Stomach smooth muscle (tissue), 2 donors: ENCODE data around the gene SCGB1D1.
"Not testable (repeated sequence)": the region's sequence is repeated elsewhere in the genome, so short reads cannot be mapped to it uniquely, and the experiment has no call there.

Experiments used
- H3K27ac ChIP-seq: one replicate; pipeline ENCODE4 v1.7.0; 2013; ENCODE audit warnings: mild to moderate bottlenecking, low read length, inconsistent platforms
- H3K27me3 ChIP-seq, 2 donors: one replicate each; pipeline ENCODE4 v1.7.0; 2013; ENCODE audit warnings: low read length in 2 of 2; ENCODE audit not compliant: insufficient read depth in 2 of 2, control insufficient read depth in 1 of 2
- H3K36me3 ChIP-seq, 2 donors: one replicate each; pipeline ENCODE4 v1.7.0; 2013; ENCODE audit warnings: low read length in 2 of 2; ENCODE audit not compliant: control insufficient read depth in 2 of 2, insufficient read depth in 2 of 2
- H3K4me1 ChIP-seq: one replicate; pipeline ENCODE4 v1.7.0; 2013; ENCODE audit warnings: low read length; ENCODE audit not compliant: control insufficient read depth, insufficient read depth
- H3K4me3 ChIP-seq, 2 donors: one replicate each; pipeline ENCODE4 v1.7.0; 2013; ENCODE audit warnings: low read length in 2 of 2
- H3K9ac ChIP-seq, 2 donors: one replicate each; pipeline ENCODE4 v1.7.0; 2013; ENCODE audit warnings: low read length in 2 of 2, mild to moderate bottlenecking in 1 of 2
- H3K9me3 ChIP-seq, 2 donors: one replicate each; pipeline ENCODE4 v1.7.0; 2013; ENCODE audit warnings: low read length in 2 of 2; ENCODE audit not compliant: control insufficient read depth in 2 of 2
- donor health status: healthy.
- donor health status: Pancreatic carcinoma.

Gene SCGB1D1

GRCh38 chr11:62169448-62169847 is 20.6 kb upstream of the SCGB1D1 start:
- H3K27me3 ChIP-seq, result peaks cover 6 to 16% of the 10 kb centered on the region in 2 donors
- H3K36me3 ChIP-seq, result no peaks in the 10 kb centered on the region
- H3K9me3 ChIP-seq, result no peaks in the 10 kb centered on the region
- H3K4me3 ChIP-seq, result no peak overlapping the region
- H3K4me1 ChIP-seq, result no peaks in the 10 kb centered on the region
- no peak overlapping the region for H3K9ac ChIP-seq
- no peak overlapping the region for H3K27ac ChIP-seq

DNA sequence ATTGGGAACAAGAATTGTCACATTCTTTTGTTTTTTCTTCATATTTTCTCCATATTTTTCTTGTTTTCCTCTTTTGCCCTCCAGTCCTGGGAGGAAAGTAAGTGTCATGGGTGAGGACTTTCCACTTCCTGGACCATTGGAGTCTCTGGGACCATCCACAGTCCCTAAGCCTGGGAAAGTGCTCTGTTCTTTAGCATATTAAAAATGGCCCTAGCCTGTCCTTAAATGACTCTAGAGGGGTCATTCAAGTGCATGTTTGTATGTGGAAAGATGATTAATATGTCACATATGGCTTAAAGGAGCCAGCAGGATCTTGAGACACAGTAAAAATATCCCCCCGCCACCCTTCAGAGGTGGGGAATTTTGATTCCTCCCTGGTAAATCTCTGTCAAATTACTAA is 20.1 kb upstream of the SCGB1D1 start:
- no peak overlapping the region for H3K4me3 ChIP-seq
- H3K27ac ChIP-seq, result no peak overlapping the region
- no peak overlapping the region for H3K9ac ChIP-seq
- no peaks in the 10 kb centered on the region for H3K4me1 ChIP-seq
- H3K36me3 ChIP-seq, result no peaks in the 10 kb centered on the region
- peaks cover 6 to 16% of the 10 kb centered on the region in 2 donors for H3K27me3 ChIP-seq
- H3K9me3 ChIP-seq, result no peaks in the 10 kb centered on the region

DNA sequence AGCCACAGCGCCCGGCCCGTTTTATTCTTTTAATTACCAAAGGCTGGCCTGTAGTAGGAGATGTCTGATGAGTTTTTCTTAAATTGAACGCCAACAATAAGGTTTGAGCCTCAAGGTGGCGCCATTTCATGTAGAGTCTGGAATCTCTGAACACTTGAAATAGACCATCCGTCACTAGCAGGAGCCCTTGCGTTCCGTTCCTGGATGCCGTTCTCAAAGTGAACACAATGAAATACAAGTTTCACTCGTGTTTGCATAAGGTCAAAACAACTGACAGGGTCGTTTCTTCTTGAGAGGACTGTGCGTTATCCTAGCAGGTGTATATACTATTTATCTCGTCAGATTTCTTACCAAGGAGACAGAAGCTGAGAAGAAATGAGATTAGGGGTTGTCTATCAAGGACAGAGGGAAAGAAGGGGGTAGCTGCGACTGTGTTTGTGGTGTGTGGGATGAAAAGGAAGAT is 18.7 kb upstream of the SCGB1D1 start:
- H3K36me3 ChIP-seq, result no peaks in the 10 kb centered on the region
- peak overlapping the region in 1 of 2 donors; percentile 13 for H3K9ac ChIP-seq
- peaks cover 4 to 14% of the 10 kb centered on the region in 2 donors for H3K27me3 ChIP-seq
- H3K4me1 ChIP-seq, result no peaks in the 10 kb centered on the region
- H3K4me3 ChIP-seq, result peak overlapping the region; percentile 28 to 49
- no peaks in the 10 kb centered on the region for H3K9me3 ChIP-seq
- no peak overlapping the region for H3K27ac ChIP-seq

DNA sequence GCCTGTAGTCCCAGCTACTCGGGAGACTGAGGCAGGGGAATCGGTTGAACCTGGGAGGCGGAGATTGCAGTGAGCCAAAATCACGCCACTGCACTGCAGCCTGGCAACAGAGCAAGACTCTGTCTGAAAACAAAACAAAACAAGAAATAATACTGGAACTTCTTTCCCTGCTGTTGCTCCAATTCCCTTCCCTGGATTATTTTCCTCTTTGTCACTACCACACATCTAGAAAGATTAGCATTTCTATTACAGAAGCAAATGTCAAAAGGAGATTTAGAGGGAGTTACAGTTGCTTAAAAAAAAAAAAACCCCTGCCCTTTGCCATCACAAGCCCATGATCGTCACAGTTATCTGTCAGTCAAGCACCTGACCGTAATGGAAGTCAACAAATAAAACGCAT is 17.7 kb upstream of the SCGB1D1 start:
- Histone ChIP-seq H3K9me3 (no peaks in the 10 kb centered on the region), H3K27ac (no peak overlapping the region), H3K4me1 (no peaks in the 10 kb centered on the region), H3K9ac (no peak overlapping the region), H3K27me3 (peaks cover 0 to 13% of the 10 kb centered on the region in 2 donors), H3K4me3 (no peak overlapping the region), H3K36me3 (no peaks in the 10 kb centered on the region)

GRCh38 chr11:62176766-62177165 is 13.2 kb upstream of the SCGB1D1 start:
- Histone ChIP-seq H3K9ac (no peak overlapping the region), H3K4me3 (no peak overlapping the region), H3K36me3 (no peaks in the 10 kb centered on the region), H3K27me3 (peaks cover 0 to 8% of the 10 kb centered on the region in 2 donors), H3K9me3 (no peaks in the 10 kb centered on the region), H3K4me1 (no peaks in the 10 kb centered on the region), H3K27ac (no peak overlapping the region)

- Histone ChIP-seq H3K27ac (no peak overlapping the region), H3K27me3 (no peaks in the 10 kb centered on the region), H3K9ac (no peak overlapping the region), H3K4me3 (no peak overlapping the region), H3K4me1 (no peaks in the 10 kb centered on the region), H3K9me3 (no peaks in the 10 kb centered on the region), H3K36me3 (no peaks in the 10 kb centered on the region)
Observed at GRCh38 chr11:62179995-62180394, 10.0 kb upstream of the SCGB1D1 start.

- no peaks in the 10 kb centered on the region for H3K27me3 ChIP-seq
Observed at GRCh38 chr11:62181097-62181496, 8.9 kb upstream of the SCGB1D1 start.

GRCh38 chr11:62182147-62182891 is 7.7 kb upstream of the SCGB1D1 start:
- no peaks in the 10 kb centered on the region for H3K27me3 ChIP-seq
- no peaks in the 10 kb centered on the region for H3K9me3 ChIP-seq
- H3K36me3 ChIP-seq, result no peaks in the 10 kb centered on the region
- no peak overlapping the region for H3K9ac ChIP-seq
- H3K27ac ChIP-seq, result no peak overlapping the region
- no peak overlapping the region for H3K4me3 ChIP-seq
- H3K4me1 ChIP-seq, result no peaks in the 10 kb centered on the region

More at GRCh38 chr11:62181097-62181496, 8.9 kb upstream of the SCGB1D1 start:
- Histone ChIP-seq H3K9me3 (no peaks in the 10 kb centered on the region), H3K9ac (no peak overlapping the region), H3K4me1 (no peaks in the 10 kb centered on the region), H3K4me3 (no peak overlapping the region), H3K27ac (no peak overlapping the region), H3K36me3 (no peaks in the 10 kb centered on the region)

GRCh38 chr11:62186195-62186594 is 3.8 kb upstream of the SCGB1D1 start:
- H3K9ac ChIP-seq, result no peak overlapping the region
- H3K4me3 ChIP-seq, result no peak overlapping the region
- H3K27me3 ChIP-seq, result peaks cover 0 to 16% of the 10 kb centered on the region in 2 donors
- H3K9me3 ChIP-seq, result no peaks in the 10 kb centered on the region
- H3K4me1 ChIP-seq, result no peaks in the 10 kb centered on the region
- H3K36me3 ChIP-seq, result no peaks in the 10 kb centered on the region
- H3K27ac ChIP-seq, result no peak overlapping the region

DNA sequence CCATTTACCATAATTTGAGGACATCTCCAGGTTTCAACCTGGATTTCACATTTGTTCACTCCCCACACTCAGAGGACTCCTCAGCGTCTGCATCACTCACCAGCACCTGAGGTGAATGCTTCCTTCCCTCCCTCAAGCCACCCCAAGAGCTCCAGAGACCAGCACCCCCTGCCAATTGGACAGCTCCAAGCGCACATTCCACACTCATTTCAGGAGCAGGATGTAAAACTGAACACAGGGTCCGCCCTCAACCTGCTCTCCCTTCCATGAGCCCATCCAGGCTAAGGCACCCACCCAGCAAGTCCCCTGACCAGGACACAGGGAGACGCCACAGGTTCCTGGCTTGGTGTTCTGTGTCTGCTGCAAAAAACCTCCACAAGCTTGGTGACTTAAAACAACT is 3.9 kb downstream of the SCGB1D1 start:
- peaks cover 9 to 32% of the 10 kb centered on the region in 2 donors for H3K27me3 ChIP-seq

DNA sequence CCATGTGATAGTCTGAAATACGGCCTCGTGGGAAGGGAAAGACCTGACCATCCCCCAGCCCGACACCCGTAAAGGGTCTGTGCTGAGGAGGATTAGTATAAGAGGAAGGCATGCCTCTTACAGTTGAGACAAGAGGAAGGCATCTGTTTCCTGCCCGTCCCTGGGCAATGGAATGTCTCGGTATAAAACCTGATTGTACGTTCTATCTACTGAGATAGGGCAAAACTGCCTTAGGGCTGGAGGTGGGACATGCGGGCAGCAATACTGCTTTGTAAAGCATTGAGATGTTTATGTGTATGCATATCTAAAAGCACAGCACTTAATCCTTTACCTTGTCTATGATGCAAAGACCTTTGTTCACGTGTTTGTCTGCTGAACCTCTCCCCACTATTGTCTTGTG is 5.0 kb downstream of the SCGB1D1 start:
- not testable (repeated sequence) for H3K4me1 ChIP-seq, H3K4me3 ChIP-seq, H3K9me3 ChIP-seq, H3K27ac ChIP-seq, H3K36me3 ChIP-seq, H3K9ac ChIP-seq
- peaks cover 9 to 25% of the 10 kb centered on the region in 2 donors for H3K27me3 ChIP-seq

More for the DNA sequence above, 3.9 kb downstream of the SCGB1D1 start:
- no peaks in the 10 kb centered on the region for H3K4me1 ChIP-seq
- no peak overlapping the region for H3K9ac ChIP-seq
- no peak overlapping the region for H3K27ac ChIP-seq
- no peak overlapping the region for H3K4me3 ChIP-seq
- H3K9me3 ChIP-seq, result no peaks in the 10 kb centered on the region
- H3K36me3 ChIP-seq, result no peaks in the 10 kb centered on the region
